ENCODE measurements around the gene FBN3. TPM values are rescaled to one million over a fixed set of nuclear protein-coding genes. Genes with fewer than 3 reads are reported as not detected.

The FBN3 gene
- total and polyA plus RNA-seq, 5 experiments from 2014 or later: not detected

DNA sequence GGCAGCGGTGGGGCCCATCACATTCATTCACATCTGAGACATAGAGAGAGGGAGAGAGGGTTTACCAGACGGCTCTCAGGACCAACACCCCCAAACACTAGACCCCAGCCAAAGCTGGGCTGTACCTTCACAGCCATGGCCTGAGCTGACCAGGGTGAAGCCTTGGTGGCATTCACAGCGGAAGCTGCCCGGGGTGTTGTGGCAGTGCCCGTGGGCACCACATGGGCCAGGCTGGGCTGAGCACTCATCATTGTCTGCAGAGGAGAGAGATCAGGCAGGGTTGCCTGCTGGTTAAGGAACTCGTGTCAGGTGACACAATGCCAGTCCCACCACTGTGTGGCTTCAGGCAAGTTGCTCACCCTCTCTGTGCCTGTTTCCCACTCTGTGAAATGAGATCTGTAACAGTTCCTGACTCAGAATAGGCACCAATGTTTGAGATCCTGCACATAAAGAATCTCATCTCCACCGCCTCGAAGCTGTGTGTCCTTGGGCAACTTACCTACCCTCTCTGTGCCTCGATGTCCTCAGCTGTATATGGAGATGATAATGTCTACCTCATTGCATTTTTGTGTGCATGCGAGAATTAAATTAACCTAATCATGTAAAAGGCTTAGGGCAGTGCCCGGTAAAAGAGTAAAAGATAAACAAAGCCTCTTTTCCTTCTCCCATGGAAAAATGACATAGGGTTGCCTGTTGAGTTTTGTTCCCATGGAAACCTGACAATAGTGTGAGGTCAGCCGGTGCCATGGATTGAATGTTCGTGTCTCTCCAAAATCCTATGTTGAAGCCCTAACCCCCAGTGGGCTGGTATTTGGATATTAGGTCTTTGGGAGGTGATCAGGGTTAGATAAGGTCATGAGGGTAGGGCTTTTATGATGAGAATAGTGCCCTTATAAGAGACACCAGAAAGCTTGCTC, 74.0 kb downstream of the FBN3 start:
- POLR2A ChIA-PET: no interaction called here
- Mint-ChIP-seq H3K9me3 (peaks cover 0 to 12% (median 5%) of the 10 kb centered on the region in 9 donors), H3K4me1 (peaks cover 0 to 20% (median 13%) of the 10 kb centered on the region in 4 donors), H3K27me3 (peaks cover 0 to 2% (median 0%) of the 10 kb centered on the region in 5 donors), H3K4me3 (no peak overlapping the region), H3K36me3 (peaks cover 0 to 2% (median under 1%) of the 10 kb centered on the region in 3 donors), H3K27ac (no peak overlapping the region)
- DNase-seq: peak in 1 of 10 donors; percentile 13
- ATAC-seq: no peak

DNA sequence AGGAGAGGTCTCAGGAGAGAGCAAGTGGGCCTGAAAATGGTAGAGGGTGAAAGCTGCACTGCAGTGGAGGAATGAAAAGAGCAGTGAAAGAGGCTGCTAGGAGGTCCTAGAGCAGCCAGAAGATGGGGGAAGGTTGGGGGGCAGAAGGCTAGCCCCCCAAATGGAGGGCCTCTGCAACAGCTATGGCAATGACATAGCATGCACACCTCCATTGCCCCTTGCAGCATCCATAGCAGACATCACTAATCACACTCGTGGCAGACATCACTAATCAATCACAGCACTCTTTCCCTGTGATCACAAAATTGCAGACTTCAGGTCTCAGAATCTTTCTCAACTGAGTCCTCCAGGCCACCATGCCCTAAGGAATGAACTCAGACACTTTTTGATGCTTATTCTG, 74.9 kb downstream of the FBN3 start:
- POLR2A ChIA-PET: no interaction called here
- Mint-ChIP-seq H3K36me3 (peaks cover 0 to 7% (median 6%) of the 10 kb centered on the region in 3 donors), H3K27me3 (peaks cover 0 to 2% (median 0%) of the 10 kb centered on the region in 5 donors), H3K9me3 (peaks cover 0 to 18% (median 9%) of the 10 kb centered on the region in 9 donors), H3K4me3 (no peak overlapping the region), H3K4me1 (peaks cover 0 to 20% (median 13%) of the 10 kb centered on the region in 4 donors), H3K27ac (peak overlapping the region in 2 of 10 donors; percentile 60 to 81)
- DNase-seq: peak in 1 of 10 donors; percentile 26
- no peak for ATAC-seq

DNA sequence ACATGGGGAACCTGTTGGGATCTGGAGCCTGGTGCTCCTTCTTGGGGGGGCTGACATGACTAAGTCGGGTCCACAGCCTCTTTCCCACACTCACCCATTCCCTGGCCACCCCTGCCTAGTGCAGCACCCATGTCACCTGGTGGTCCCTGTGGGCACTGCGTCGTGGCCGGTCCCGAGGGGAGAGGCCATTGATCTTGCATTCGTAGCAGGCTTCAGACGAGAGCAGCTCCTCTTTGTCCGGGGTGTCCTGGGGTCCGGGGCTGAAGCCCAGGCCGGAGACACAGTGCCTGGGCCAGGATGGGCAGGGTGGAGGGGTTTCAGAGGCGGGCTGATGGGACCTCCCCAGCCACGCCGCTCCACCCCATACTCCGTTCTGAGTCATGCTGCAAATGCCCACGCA, 77.5 kb downstream of the FBN3 start:
- ATAC-seq (no peak), DNase-seq (peak in 1 of 10 donors; percentile 58)
- no peak overlapping the region for H3K4me3 Mint-ChIP-seq
- peak overlapping the region in 2 of 10 donors; percentile 40 to 61 for H3K27ac Mint-ChIP-seq
- H3K9me3 Mint-ChIP-seq: peaks cover 0 to 24% (median 15%) of the 10 kb centered on the region in 9 donors
- H3K27me3 Mint-ChIP-seq: peaks cover 0 to 2% (median 0%) of the 10 kb centered on the region in 5 donors
- H3K4me1 Mint-ChIP-seq: peaks cover 0 to 20% (median 13%) of the 10 kb centered on the region in 4 donors
- H3K36me3 Mint-ChIP-seq: peaks cover 0 to 7% (median 6%) of the 10 kb centered on the region in 3 donors
- POLR2A ChIA-PET: no interaction called here

DNA sequence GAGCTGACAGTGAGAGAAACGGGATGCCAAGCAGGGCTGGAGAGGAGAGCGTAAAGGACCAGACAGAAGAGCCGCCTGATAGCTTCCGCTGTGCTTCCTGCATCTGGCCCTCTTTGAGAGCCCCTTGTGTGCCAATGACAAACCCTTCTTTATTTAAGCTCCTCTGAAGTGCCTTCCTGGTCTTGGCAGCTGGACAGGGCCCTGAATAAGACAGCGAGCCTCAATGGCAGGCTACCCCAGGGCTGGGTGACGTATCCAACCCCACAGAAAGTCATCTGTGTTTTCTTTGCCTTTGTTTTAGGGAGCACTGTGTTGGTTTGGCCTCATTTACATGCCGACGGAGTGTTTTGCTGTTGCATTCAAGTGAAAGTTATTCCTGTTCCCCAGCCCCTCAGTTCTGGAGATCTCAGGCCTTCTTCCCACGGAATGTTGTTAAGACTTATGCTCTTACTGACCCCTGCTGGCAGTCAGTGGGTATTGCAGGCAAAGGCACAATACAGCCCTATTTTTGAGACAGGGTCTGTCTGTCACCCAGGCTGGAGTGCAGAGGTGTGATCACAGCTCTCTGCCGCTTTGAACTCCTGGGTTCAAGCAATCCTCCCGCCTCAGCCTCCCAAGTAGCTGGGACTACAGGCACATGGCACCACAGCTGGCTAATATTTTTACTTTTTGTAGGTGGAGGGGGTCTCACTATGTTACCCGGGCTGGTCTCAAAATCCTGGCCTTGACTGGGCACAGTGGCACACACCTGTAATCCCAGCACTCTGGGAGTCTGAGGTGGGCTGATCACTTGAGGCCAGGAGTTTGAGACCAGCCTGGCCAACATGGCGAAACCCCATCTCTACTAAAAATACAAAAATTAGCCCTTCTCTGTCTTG, 80.1 kb downstream of the FBN3 start:
- POLR2A ChIA-PET: no interaction called here
- Mint-ChIP-seq H3K27ac (peak overlapping the region in 1 of 10 donors; percentile 37), H3K4me1 (peaks cover 0 to 20% (median 12%) of the 10 kb centered on the region in 4 donors), H3K4me3 (no peak overlapping the region), H3K9me3 (peaks cover 0 to 24% (median 13%) of the 10 kb centered on the region in 9 donors), H3K27me3 (peaks cover 0 to 2% (median 0%) of the 10 kb centered on the region in 5 donors), H3K36me3 (peaks cover 0 to 7% (median 6%) of the 10 kb centered on the region in 3 donors)
- DNase-seq: peak in 1 of 10 donors; percentile 50
- ATAC-seq: no peak

DNA sequence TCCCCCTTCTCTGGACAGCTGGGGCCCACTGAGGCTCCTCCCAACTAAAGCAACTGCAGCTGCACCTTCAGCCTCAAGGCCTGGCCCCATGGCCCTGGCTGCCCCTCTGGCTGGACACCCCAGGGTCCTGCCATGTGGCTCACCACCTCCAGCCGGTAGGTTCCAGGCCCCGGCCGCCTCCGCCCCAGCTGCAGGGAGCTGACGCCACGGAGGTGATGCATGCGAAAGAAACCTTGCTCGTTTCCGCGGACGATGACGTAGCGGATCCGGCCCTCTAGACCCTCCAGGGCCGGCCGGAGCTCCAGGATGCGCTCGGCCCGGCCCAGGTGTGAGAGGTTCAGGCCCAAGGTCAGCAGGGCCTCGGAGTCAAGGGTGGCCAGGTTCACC, 83.5 kb downstream of the FBN3 start:
- Mint-ChIP-seq H3K4me1 (no peaks in the 10 kb centered on the region), H3K27ac (no peak overlapping the region), H3K27me3 (no peaks in the 10 kb centered on the region), H3K9me3 (peaks cover 0 to 18% (median 10%) of the 10 kb centered on the region in 9 donors), H3K36me3 (peaks cover 0 to 6% (median 5%) of the 10 kb centered on the region in 3 donors), H3K4me3 (no peak overlapping the region)
- DNase-seq (peak in 1 of 10 donors; percentile 28), ATAC-seq (no peak)
- POLR2A ChIA-PET: no interaction called here

DNA sequence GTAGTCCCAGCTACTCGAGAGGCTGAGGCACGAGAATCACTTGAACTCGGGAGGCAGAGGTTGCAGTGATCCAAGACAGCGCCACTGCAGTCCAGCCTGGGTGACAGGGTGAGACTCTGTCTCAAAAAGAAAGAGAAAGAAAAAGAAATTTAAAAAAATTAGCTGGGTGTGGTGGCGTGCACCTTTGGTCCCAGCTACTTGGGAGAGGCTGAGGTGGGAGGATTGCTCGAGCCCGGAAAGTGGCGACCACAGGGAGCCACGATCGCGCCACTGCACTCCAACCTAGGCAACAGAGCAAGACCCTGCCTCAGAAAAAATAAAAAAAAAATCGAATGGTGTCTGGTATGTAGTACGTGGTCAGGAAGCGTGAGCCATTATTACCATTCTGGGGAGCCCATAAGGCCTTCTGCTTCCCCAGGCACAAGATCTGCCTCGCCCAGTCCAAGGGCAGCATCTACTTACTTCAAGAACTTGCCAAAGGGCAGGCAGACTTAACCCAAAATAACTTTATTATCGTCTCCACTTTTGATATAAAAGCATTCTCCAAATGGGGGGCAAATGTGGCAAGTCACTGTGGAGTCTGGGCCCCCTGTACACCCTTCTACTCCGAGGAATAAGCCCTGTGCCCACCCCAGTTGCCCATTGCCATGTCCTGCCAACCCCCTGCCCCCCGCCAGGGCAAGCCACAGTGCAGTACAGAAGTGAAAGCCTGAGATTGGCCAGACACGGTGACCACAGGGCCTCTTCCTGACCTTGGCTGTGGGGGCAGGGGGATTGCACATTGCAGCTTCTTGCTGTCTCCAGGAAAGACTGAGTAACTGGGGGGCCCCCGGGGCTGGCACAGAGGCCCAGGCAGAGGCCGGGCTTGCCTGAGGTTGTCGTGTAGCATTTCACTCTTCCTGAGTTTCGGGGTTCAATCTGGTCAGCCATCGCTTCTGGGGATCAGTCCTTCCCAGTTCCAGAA, 84.2 kb downstream of the FBN3 start:
- DNase-seq (peak in 1 of 10 donors; percentile 10), ATAC-seq (no peak)
- Mint-ChIP-seq H3K9me3 (peaks cover 0 to 15% (median 8%) of the 10 kb centered on the region in 9 donors), H3K27ac (no peak overlapping the region), H3K4me1 (no peaks in the 10 kb centered on the region), H3K27me3 (no peaks in the 10 kb centered on the region), H3K36me3 (peaks cover 0 to 4% (median 4%) of the 10 kb centered on the region in 3 donors), H3K4me3 (no peak overlapping the region)
- POLR2A ChIA-PET: interaction anchor here (0.6 kb wide), 1 partner anchor 40 kb away, joined by 3 read pairs; no protein-coding TSS in a partner anchor

DNA sequence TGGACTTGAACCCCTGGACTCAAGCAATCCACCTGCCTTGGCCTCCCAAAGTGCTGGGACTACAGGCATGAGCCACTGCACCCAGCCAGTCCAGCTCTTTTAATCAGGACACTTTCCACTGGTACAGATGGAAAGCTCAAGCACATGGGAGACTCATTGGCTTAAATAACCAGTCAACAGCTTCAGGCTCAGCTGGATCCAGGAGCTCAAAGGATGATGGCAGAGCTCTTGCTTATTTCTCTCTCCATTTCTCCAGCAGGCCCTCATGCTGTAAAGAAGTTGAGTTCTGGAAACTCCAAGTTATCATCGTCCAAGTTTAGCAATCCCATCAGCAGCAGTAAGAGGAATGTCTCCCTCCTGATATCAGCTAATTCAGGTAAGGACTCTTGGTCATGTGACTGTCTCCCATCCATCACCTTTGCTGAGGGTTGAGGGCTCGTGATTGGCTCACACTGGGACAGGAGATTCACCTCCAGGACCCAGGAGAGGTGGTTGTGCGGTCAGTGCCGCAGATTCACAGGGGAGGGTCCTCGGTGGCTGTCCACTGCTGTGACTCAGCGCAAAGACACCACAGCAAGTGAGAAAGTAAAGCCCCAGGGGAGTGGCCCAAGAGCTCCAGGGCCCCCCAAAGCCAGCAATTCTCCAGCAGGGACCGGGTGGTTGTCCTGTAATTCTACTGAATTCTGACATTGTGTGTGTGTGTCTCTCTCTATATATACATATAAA, 91.7 kb downstream of the FBN3 start:
- peak in 1 of 10 donors; percentile 26 for DNase-seq
- H3K4me3 Mint-ChIP-seq: no peak overlapping the region
- no peaks in the 10 kb centered on the region for H3K9me3 Mint-ChIP-seq
- POLR2A ChIA-PET: no interaction called here
- H3K27ac Mint-ChIP-seq: no peak overlapping the region
- no peak for ATAC-seq
- H3K36me3 Mint-ChIP-seq: no peaks in the 10 kb centered on the region
- H3K27me3 Mint-ChIP-seq: no peaks in the 10 kb centered on the region
- H3K4me1 Mint-ChIP-seq: peaks cover 0 to 6% (median 2%) of the 10 kb centered on the region in 4 donors

DNA sequence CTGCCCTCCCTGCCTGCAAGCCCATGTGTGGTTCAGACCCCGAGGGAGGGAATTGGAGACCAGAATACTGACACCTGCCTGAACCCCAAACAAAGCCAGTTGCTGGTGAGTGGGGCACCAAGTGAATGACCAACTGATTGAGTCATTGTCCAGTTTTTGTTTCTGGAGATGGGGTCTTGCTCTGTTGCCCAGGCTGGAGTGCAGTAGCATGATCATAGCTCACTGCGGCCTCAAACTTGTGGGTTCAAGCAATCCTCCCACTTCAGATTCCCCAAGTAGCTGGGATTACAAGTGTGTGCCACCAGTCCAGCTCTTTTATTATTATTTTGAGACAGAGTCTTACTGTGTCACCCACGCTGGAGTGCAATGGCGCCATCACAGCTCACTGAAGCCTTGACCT, 92.9 kb downstream of the FBN3 start:
- Mint-ChIP-seq H3K27ac (no peak overlapping the region), H3K36me3 (no peaks in the 10 kb centered on the region), H3K4me1 (peaks cover 6 to 17% (median 11%) of the 10 kb centered on the region in 4 donors), H3K4me3 (no peak overlapping the region), H3K9me3 (no peaks in the 10 kb centered on the region), H3K27me3 (no peaks in the 10 kb centered on the region)
- ATAC-seq (no peak), DNase-seq (peak in 1 of 10 donors; percentile 1)
- POLR2A ChIA-PET: interaction anchor here (0.6 kb wide), 2 partner anchors 44 to 48 kb away, joined by 3 to 4 read pairs; no protein-coding TSS in a partner anchor

DNA sequence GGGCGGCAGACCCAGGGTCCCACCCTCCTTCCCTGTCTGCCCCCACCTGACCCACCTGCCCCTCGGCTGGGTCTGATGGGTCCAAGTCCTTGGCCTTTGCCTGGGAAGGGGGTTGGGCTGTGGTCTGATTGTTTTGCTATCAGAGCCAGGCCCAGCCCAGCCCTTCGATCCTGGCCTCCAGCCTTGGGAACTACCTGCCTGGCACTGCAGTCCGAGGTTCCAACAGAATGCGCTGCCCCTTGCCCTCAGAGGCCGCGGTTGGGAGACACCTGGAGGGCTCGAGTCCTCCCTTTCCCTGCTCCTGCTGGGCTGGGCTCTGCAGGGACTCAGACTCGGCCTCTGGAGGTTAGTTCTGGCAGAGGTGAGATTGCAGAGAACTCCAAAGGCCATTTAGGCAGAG, 95.2 kb downstream of the FBN3 start:
- Mint-ChIP-seq H3K4me3 (no peak overlapping the region), H3K36me3 (no peaks in the 10 kb centered on the region), H3K9me3 (no peaks in the 10 kb centered on the region), H3K4me1 (peaks cover 6 to 27% (median 21%) of the 10 kb centered on the region in 4 donors), H3K27ac (peak overlapping the region in 2 of 10 donors; percentile 40 to 62), H3K27me3 (no peaks in the 10 kb centered on the region)
- ATAC-seq: no peak
- DNase-seq: no peak
- POLR2A ChIA-PET: interaction anchor here (0.6 kb wide), 1 partner anchor 10 kb away, joined by 4 read pairs; no protein-coding TSS in a partner anchor

DNA sequence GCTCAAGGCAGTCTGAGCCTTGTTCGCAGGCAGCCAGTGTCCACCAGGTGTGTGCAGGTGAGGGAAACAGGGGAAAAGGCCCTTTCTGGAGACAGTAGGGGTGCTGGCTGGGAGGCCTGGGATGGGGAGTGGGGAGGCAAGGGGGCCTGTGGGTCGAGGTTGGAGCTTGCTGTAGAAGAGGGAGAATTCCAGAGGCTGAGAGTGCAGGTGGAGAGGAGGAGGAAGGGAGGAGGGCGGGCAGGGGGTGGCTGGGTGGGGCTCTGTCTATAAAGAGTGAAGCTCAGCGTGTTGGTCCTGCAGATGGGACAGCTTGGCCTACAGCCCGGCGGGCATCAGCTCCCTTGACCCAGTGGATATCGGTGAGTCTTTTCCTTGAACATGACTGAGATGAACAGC, 96.9 kb downstream of the FBN3 start, which contains the start of gene CCL25:
Gene CCL25, plus strand, starts transcription at position 297 of the 396 bp plus-strand sequence. CDS start 290 bp downstream, outside the sequence.
- Mint-ChIP-seq H3K4me3 (peak within 1 kb of the TSS in 8 of 10 donors; percentile 1 to 60 (median 10)), H3K4me1 (peaks cover 6 to 27% (median 21%) of the 10 kb centered on the region in 4 donors), H3K27ac (peak within 1 kb of the TSS in 8 of 10 donors; percentile 36 to 89 (median 80)), H3K27me3 (peaks cover 0 to 2% (median 0%) of the 10 kb centered on the region in 5 donors), H3K36me3 (no peaks in the 10 kb centered on the region), H3K9me3 (no peaks in the 10 kb centered on the region)
- DNase-seq: peak in 1 of 10 donors; percentile 43
- ATAC-seq: no peak
- POLR2A ChIA-PET: no interaction called here

Measured in naive thymus-derived CD8-positive, alpha-beta T cell (primary cell).